Spinal cord (tissue), 10 donors: ENCODE measurements around the gene WDR88. TPM values are rescaled to one million over a fixed set of nuclear protein-coding genes. Genes with fewer than 3 reads are reported as not detected.

Source experiments
- DNase-seq, 6 donors: peaks; one replicate each; pipeline versions ENCODE4 v3.0.0 to v3.0.0-alpha.2; 2013 to 2015; ENCODE audit warnings: low spot score in 6 of 6, low read depth in 4 of 6
- H3K27ac ChIP-seq: one replicate; pipeline ENCODE4 v1.5.1; 2013; ENCODE audit warnings: low read depth, low read length, control low read depth
- H3K27me3 ChIP-seq: one replicate; pipeline ENCODE4 v1.6.1; 2013; ENCODE audit warnings: low read length; ENCODE audit not compliant: control insufficient read depth, insufficient read depth
- H3K36me3 ChIP-seq: one replicate; pipeline ENCODE4 v1.6.1; 2013; ENCODE audit warnings: low read length; ENCODE audit not compliant: control insufficient read depth, insufficient read depth
- H3K4me1 ChIP-seq: one replicate; pipeline ENCODE4 v1.6.1; 2013; ENCODE audit warnings: low read length; ENCODE audit not compliant: control insufficient read depth, insufficient read depth
- H3K4me3 ChIP-seq: one replicate; pipeline ENCODE4 v1.5.1; 2013; ENCODE audit warnings: low read depth, low read length, control low read depth
- H3K9me3 ChIP-seq: one replicate; pipeline ENCODE4 v1.6.1; 2013; ENCODE audit warnings: low read length; ENCODE audit not compliant: control insufficient read depth, insufficient read depth
- WGBS: methylation state at CpG from one replicate; pipeline ENCODE4 v1.1.5; 2013; ENCODE audit warnings: missing lambda C conversion rate; ENCODE audit not compliant: insufficient coverage; 5-methylcytosine and 5-hydroxymethylcytosine counted together
- long read RNA-seq, 4 donors: transcript quantifications; one replicate each; lab custom pipeline, GENCODE V29; 2026
- polyA plus RNA-seq, 2 donors: library from polyadenylated mRNA; unstranded; fragments of 120-200 nt; gene quantifications; one replicate each; pipeline ENCODE4 v1.2.1, GENCODE V29; 2013; ENCODE audit not compliant: insufficient read length in 2 of 2
- total RNA-seq, 2 donors: library from RNA; depleted of rRNA in 1 of 2; stranded (reverse); fragments of 120-200 nt in 1 of 2; fragments of >200 nt in 1 of 2; gene quantifications; one replicate each; pipeline versions ENCODE4 v1.2.3 to v1.2.4, GENCODE V29; 2013 to 2014
- donor health status: healthy.

WDR88 gene, protein sequence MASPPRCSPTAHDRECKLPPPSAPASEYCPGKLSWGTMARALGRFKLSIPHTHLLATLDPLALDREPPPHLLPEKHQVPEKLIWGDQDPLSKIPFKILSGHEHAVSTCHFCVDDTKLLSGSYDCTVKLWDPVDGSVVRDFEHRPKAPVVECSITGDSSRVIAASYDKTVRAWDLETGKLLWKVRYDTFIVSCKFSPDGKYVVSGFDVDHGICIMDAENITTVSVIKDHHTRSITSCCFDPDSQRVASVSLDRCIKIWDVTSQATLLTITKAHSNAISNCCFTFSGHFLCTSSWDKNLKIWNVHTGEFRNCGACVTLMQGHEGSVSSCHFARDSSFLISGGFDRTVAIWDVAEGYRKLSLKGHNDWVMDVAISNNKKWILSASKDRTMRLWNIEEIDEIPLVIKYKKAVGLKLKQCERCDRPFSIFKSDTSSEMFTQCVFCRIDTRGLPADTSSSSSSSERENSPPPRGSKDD
- total RNA-seq = under 1 TPM in 1 of 2 donors, not detected in 1; 0.22 TPM
- polyA plus RNA-seq = 1 to 10 TPM; 1.0 to 1.4 TPM
- long read RNA-seq, donor 1 = 0 reads
- long read RNA-seq, donor 2 = 0 reads
- long read RNA-seq, donor 3 = 0 reads
- long read RNA-seq, donor 4 = 0 reads

- DNase-seq = no peak
- peaks cover 48% of the 10 kb centered on the region for H3K36me3 ChIP-seq
- no peaks in the 10 kb centered on the region for H3K9me3 ChIP-seq
- 68% methylated on average over 43 of the region's 43 CpGs for WGBS
- no peak within 1 kb of the TSS for H3K4me3 ChIP-seq
- H3K4me1 ChIP-seq = no peaks in the 10 kb centered on the region
- H3K27me3 ChIP-seq = no peaks in the 10 kb centered on the region
- H3K27ac ChIP-seq = no peak within 1 kb of the TSS
These were observed at the start of gene WDR88 for GRCh38 chr19:33132021-33132420. WDR88 (plus strand) TSS chr19:33132114; CDS start chr19:33132170, 56 bp downstream.

- Histone ChIP-seq H3K36me3 (peaks cover 22% of the 10 kb centered on the region), H3K27ac (no peak overlapping the region), H3K4me1 (peaks cover 11% of the 10 kb centered on the region), H3K4me3 (no peak overlapping the region), H3K9me3 (no peaks in the 10 kb centered on the region), H3K27me3 (no peaks in the 10 kb centered on the region)
- no peak for DNase-seq
- WGBS = 100% methylated on average over 2 of the region's 3 CpGs
These were observed 46.3 kb upstream of the WDR88 start for GRCh38 chr19:33085570-33086128.

DNA sequence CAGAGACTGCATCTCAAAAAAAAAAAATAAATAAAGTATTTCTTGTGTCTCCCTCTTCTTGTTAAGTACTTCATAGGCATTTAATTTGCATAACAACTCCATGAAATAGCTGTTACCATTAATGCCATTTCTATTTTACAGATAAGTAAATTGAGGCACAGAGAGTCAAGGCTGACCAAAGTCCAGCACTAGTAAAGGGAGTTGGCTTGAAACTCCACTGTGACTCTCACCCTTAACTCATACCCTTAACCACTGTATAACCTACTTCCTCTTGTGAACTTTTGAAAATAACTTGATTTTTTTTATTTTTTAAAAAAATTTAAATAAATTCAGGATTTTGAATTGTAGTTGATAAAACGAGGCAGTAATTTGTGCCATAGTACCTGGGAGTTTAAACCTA, 45.0 kb upstream of the WDR88 start:
- no CpG with 5 or more reads among the region's 1 CpG for WGBS
- Histone ChIP-seq H3K36me3 (peaks cover 26% of the 10 kb centered on the region), H3K4me3 (no peak overlapping the region), H3K4me1 (peaks cover 5% of the 10 kb centered on the region), H3K9me3 (no peaks in the 10 kb centered on the region), H3K27me3 (no peaks in the 10 kb centered on the region), H3K27ac (no peak overlapping the region)
- no peak for DNase-seq

GRCh38 chr19:33089010-33089409, 42.9 kb upstream of the WDR88 start:
- WGBS = 83% methylated on average over 3 of the region's 3 CpGs
- Histone ChIP-seq H3K36me3 (peaks cover 44% of the 10 kb centered on the region), H3K4me3 (no peak overlapping the region)

GRCh38 chr19:33090179-33090578, 41.7 kb upstream of the WDR88 start:
- no peak for DNase-seq
- Histone ChIP-seq H3K4me3 (no peak overlapping the region), H3K4me1 (no peaks in the 10 kb centered on the region), H3K9me3 (no peaks in the 10 kb centered on the region), H3K36me3 (peaks cover 54% of the 10 kb centered on the region), H3K27me3 (no peaks in the 10 kb centered on the region), H3K27ac (no peak overlapping the region)
- no CpG with 5 or more reads among the region's 3 CpGs for WGBS

More at GRCh38 chr19:33089010-33089409, 42.9 kb upstream of the WDR88 start:
- Histone ChIP-seq H3K27me3 (no peaks in the 10 kb centered on the region), H3K4me1 (no peaks in the 10 kb centered on the region), H3K27ac (no peak overlapping the region), H3K9me3 (no peaks in the 10 kb centered on the region)
- DNase-seq = no peak

DNA sequence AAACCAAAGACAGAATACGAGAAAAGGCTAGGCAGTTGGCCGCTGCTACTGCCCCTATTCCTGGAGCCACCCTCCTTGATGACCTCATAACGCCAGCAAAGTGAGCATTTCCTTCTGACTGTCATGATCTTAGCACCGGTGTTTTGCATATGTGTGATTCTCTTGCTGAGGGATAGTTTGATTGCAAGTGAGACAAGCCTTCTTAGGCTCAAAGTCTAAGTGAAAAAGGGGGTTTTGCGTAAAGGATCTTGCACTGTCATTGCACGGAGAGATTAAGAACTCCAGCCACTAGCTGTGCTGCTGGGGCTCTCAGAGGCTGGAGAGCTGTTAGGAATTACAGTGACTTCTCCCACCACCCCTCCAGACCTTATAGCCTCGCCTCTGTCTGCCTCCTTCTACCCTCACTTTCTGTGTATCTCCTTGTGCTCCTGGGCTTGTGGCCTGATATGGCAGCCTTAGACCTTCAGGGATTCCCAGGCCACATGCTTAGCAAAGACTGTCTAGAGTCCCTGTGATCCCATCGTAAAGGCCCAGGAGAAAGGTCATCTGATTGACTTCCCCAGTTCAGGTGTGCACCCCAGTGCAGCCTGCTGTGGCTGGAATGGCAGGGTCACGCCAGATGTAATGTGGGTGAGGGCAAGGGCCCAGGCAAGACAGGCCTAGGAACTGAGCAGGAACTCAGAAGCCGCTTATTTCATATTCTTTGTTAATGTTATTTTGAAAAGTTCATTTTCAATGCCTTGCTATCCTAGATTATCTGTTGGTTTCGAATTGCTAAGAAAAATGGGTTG, 38.3 kb upstream of the WDR88 start:
- Histone ChIP-seq H3K9me3 (no peaks in the 10 kb centered on the region), H3K4me1 (no peaks in the 10 kb centered on the region), H3K27me3 (no peaks in the 10 kb centered on the region), H3K4me3 (no peak overlapping the region), H3K27ac (no peak overlapping the region), H3K36me3 (peaks cover 71% of the 10 kb centered on the region)
- 100% methylated on average over 6 of the region's 11 CpGs for WGBS
- DNase-seq = no peak

- H3K36me3 ChIP-seq = peaks cover 67% of the 10 kb centered on the region
- no peaks in the 10 kb centered on the region for H3K4me1 ChIP-seq
- WGBS = 100% methylated on average over 2 of the region's 6 CpGs
- H3K27me3 ChIP-seq = no peaks in the 10 kb centered on the region
- no peaks in the 10 kb centered on the region for H3K9me3 ChIP-seq
- no peak for DNase-seq
- no peak overlapping the region for H3K27ac ChIP-seq
- no peak overlapping the region for H3K4me3 ChIP-seq
These were observed 37.4 kb upstream of the WDR88 start for GRCh38 chr19:33094436-33095067.

DNA sequence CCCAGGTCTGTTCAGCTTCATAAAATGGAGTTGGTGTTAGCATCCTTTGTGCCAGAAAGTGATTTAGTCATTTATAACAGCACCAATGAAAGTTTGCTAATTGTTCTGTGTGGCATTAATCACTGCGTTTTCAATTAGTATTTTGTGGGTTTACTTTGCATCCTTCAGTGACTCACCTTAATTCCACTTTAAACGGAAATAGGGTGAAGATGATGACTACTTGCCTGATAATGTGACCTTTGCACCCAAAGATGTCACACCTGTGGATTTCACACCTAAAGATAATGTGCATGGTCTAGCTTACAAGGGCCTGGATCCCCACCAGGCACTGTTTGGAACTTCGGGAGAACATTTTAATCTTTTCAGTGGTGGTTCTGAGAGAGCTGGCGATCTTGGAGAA, 35.9 kb upstream of the WDR88 start:
- Histone ChIP-seq H3K4me1 (no peaks in the 10 kb centered on the region), H3K9me3 (no peaks in the 10 kb centered on the region), H3K27ac (no peak overlapping the region), H3K27me3 (no peaks in the 10 kb centered on the region), H3K4me3 (no peak overlapping the region), H3K36me3 (peaks cover 70% of the 10 kb centered on the region)
- no CpG with 5 or more reads among the region's 4 CpGs for WGBS
- DNase-seq = no peak

GRCh38 chr19:33098055-33098534, 33.8 kb upstream of the WDR88 start:
- Histone ChIP-seq H3K4me1 (no peaks in the 10 kb centered on the region), H3K27ac (no peak overlapping the region), H3K9me3 (no peaks in the 10 kb centered on the region), H3K4me3 (no peak overlapping the region), H3K27me3 (no peaks in the 10 kb centered on the region), H3K36me3 (peaks cover 74% of the 10 kb centered on the region)
- WGBS = 72% methylated on average over 3 of the region's 4 CpGs
- DNase-seq = no peak
